ENCODE data around the gene RAB15.
A peak's percentile ranks its signal among the peaks of the same experiment; 100 is the strongest.

RAB15 gene

DNA sequence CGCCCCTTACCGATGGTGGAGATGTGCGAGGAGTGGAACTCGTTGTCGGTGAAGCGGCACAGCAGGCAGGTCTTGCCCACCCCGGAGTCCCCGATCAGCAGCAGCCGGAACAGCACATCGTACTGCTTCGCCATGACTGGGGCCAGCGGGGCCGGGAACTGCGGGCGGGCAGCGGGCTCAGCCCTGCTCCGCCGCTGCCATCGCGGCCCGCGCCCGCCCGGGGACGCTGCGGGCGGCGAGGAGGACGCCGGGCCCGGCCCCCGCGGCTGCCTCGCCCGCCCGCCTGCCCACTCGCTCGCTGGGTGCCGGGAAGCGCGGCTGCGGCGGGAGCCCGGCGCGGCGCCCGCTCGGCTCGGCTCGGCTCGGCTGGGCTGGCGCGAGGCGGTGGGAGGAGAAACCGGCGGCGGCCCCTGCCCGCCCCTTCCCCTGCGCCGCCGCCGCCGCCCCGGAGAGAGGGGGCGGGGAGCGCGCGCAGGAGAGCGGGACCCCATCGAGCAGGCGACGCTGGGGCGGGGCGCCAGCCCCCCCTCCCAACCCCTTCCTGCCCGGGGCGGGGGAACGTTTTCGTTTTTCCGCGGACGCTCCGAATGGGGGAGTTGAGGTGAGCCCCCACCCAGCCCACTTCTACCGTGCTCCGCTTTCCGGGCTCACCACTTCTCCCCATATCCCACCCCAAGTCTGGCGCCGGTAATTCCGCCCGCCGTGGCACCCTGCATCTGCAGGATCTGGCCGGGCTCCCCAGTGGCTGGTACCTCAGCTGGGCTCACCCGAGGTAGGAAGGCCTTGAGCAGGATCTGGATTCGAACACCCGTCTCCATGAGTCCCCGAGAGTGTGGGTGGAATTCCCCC, at the start of gene RAB15:
RAB15 (minus strand) TSS at position 394 of the 849 bp plus-strand sequence; CDS start at position 134, 260 bp downstream.
- peak; percentile 55 to 56 for DNase-seq (ENCODE audit: low read depth in 1 of 2, low spot score in 1 of 2)
- in situ Hi-C loops (cut with HindIII; ENCODE audit: low pct_unique_long_range_greater_than_20kb, low sequenced_read_pairs), result no loop called here

DNA sequence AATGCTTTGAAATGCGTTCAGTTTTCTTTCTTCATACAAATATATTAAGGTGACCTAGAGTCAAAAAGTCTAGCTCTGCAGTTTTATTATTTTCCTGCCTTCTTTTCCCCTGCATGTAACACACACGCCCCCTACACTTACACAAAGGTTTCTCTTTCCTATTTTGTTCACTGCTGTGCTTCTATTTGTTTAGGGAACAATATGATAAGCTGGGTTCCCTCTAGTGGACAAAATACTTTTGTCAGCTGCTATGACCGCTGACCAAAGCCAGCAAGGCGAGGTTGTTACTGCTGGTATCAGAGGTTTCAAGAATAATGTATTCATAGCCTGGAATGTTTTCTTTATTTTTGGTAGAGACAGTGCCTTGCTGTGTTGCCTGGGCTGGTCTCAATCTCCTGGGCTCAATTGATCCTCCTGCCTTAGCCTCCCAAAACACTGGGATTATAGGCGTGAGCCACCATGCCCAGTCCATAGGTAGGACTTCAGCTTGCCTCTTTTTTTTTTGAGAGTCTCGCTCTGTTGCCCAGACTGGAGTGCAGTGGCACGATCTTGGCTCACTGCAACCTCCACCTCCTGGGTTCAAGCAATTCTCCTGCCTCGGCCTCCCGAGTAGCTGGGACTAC, 47.9 kb upstream of the RAB15 start:
- peak; percentile 35 to 77 for DNase-seq (ENCODE audit: low read depth in 1 of 2, low spot score in 1 of 2)

More for the DNA sequence above, at the start of gene RAB15:
- TF ChIP-seq JUND (IDR thresholded peaks at IDR 0.05; ENCODE audit: low read depth), result no peak

DNA sequence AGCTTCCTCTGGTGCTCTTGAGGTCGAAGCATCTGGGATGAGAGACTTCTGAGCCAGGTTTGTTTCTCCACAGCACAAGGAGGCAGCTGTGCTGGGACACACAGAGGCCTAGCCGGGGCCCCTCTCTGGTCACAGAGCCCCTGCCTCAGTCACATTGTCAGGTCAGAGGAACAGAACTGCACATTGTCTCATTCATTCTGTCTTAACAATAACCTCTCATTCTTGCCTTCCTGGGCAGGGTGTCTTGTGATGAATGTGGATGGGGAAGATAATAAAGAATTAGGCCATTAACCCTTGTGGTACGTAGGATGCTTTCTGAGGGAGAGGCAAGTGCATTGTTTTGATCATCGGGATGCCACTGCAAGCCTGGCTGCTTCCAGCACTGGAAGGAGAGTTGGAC, 44.3 kb upstream of the RAB15 start:
- in situ Hi-C loops (cut with HindIII; ENCODE audit: low pct_unique_long_range_greater_than_20kb, low sequenced_read_pairs), result no loop called here
- DNase-seq (ENCODE audit: low read depth in 1 of 2, low spot score in 1 of 2), result no peak
- no peak for TF ChIP-seq JUND (IDR thresholded peaks at IDR 0.05; ENCODE audit: low read depth)

More for the DNA sequence above, 47.9 kb upstream of the RAB15 start:
- in situ Hi-C loops (cut with HindIII; ENCODE audit: low pct_unique_long_range_greater_than_20kb, low sequenced_read_pairs), result no loop called here
- TF ChIP-seq JUND (IDR thresholded peaks at IDR 0.05; ENCODE audit: low read depth), result no peak

DNA sequence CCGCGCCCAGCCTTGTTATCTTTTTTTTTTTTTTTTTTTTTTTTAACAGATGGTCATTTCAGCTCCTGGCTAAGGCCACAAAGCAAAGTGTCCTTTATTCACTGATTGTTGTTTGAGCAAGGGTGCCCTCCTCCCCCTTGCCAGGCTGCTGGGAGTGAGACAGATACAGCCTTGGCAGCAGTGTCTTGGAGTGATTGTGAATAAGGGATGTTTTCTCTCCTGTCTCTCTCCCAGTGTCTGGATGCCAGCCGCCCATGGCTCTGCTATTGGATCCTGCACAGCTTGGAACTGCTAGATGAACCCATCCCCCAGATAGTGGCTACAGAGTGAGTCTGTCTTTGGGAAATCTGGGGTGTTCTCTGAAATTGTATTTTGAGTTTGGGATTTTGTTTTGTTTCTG, 43.3 kb upstream of the RAB15 start:
- in situ Hi-C loops (cut with HindIII; ENCODE audit: low pct_unique_long_range_greater_than_20kb, low sequenced_read_pairs), result no loop called here
- TF ChIP-seq JUND (IDR thresholded peaks at IDR 0.05; ENCODE audit: low read depth), result no peak
- DNase-seq (ENCODE audit: low read depth in 1 of 2, low spot score in 1 of 2), result no peak

DNA sequence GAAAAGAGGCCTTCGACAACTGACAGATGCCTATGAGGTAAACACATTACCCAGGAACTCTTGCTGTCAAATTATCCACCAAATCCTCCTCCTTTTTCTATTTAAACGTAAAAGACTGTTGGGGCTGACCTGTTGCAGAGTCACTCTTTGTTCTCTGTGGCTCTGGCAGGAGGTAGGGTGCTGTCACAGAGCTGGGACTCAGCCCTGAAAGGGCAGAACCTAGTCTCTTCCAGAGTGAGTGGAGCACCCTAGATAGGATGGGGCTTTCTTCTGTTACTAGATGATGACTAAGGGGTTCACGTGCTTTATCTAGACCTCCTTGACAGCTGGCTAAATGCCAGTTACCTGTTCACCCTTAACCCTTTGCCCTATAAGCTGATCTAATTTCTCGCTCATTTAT, 40.2 kb upstream of the RAB15 start:
- DNase-seq (ENCODE audit: low read depth in 1 of 2, low spot score in 1 of 2), result no peak
- in situ Hi-C loops (cut with HindIII; ENCODE audit: low pct_unique_long_range_greater_than_20kb, low sequenced_read_pairs), result no loop called here
- TF ChIP-seq JUND (IDR thresholded peaks at IDR 0.05; ENCODE audit: low read depth), result no peak

GRCh38 chr14:65011538-65011937, 39.4 kb upstream of the RAB15 start:
- TF ChIP-seq JUND (IDR thresholded peaks at IDR 0.05; ENCODE audit: low read depth), result no peak
- no peak for DNase-seq (ENCODE audit: low read depth in 1 of 2, low spot score in 1 of 2)
- in situ Hi-C loops (cut with HindIII; ENCODE audit: low pct_unique_long_range_greater_than_20kb, low sequenced_read_pairs), result no loop called here

DNA sequence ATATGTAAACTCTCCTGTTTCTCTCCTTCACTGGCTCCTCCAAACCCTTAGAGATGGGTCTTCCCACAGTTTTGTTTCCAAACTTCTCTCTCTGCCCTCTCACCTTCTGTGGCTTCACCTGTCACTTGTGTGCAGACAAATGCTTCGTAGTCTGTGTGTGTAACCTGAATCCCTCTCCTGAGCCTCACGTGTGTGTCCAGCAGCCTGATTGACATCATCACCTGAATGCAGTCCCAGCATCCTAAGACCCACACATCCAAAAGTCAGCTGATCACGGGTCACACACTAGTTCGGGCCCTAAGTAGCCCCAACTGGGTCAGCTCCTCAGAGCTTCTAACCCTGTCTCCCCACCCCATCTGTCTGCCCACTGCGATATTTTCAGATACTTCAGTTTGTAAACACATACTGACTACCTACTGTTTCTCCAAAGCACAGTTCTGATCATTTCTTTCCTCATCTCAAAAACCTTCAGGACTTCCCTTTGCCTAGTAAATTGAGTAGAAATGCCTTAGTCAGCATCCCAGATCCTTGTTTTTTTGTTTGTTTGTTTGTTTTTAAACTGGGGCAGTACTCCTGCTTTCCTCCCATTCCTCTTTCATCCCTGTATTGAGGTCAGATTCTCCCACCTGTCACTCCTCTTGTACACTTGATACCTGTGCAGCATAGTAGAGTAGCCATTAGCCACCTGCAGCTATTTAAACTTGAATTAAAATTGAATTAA, 38.2 kb upstream of the RAB15 start:
- TF ChIP-seq JUND (IDR thresholded peaks at IDR 0.05; ENCODE audit: low read depth), result no peak
- in situ Hi-C loops (cut with HindIII; ENCODE audit: low pct_unique_long_range_greater_than_20kb, low sequenced_read_pairs), result no loop called here
- DNase-seq (ENCODE audit: low read depth in 1 of 2, low spot score in 1 of 2), result no peak

DNA sequence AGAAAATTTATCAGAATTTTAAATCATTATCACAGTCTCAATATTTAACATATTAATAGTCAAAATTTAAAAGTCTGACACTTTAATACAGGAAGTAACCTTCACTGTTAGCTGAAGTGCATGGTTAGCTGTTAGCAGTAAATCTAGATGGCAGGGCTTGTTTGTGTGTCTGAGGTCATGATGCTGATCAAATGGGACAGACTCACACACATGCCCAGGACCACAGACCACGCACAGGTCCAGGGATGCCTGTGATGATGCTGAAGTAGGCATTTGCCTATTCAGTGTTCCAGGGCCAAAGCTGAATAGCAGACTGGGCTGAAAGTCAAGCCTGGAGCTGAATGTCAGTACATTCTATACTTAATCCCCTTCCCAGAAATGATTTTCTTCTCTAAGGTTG, 35.1 kb upstream of the RAB15 start:
- in situ Hi-C loops (cut with HindIII; ENCODE audit: low pct_unique_long_range_greater_than_20kb, low sequenced_read_pairs), result no loop called here
- DNase-seq (ENCODE audit: low read depth in 1 of 2, low spot score in 1 of 2), result no peak
- TF ChIP-seq JUND (IDR thresholded peaks at IDR 0.05; ENCODE audit: low read depth), result no peak

DNA sequence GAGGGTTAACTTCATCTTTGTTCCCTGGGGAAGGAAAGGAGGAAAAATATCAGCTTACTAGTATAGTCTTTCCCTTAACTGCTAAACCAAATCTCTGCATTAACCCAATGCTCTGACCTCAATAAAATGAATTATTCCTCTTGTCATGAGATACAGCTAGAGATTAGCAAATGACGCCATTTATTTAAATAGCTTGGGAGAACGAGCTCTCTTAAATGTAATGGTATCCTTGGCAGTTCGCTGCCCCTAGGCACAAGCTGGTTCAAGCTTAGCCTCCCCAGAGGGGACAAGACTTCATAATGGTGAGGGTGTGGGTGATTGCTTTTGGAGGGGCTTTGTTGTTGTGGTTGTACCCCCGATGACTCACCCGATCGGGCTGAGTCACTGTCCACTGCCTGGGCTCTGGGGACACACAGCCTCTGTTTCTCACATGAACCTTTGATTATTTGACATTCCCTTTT, 34.2 kb upstream of the RAB15 start:
- no peak for TF ChIP-seq JUND (IDR thresholded peaks at IDR 0.05; ENCODE audit: low read depth)
- no peak for DNase-seq (ENCODE audit: low read depth in 1 of 2, low spot score in 1 of 2)
- in situ Hi-C loops (cut with HindIII; ENCODE audit: low pct_unique_long_range_greater_than_20kb, low sequenced_read_pairs), result no loop called here

GRCh38 chr14:65003394-65003793, 31.3 kb upstream of the RAB15 start:
- no peak for DNase-seq (ENCODE audit: low read depth in 1 of 2, low spot score in 1 of 2)
- TF ChIP-seq JUND (IDR thresholded peaks at IDR 0.05; ENCODE audit: low read depth), result no peak
- in situ Hi-C loops (cut with HindIII; ENCODE audit: low pct_unique_long_range_greater_than_20kb, low sequenced_read_pairs), result no loop called here

GRCh38 chr14:65002586-65003210, 30.6 kb upstream of the RAB15 start:
- no peak for TF ChIP-seq JUND (IDR thresholded peaks at IDR 0.05; ENCODE audit: low read depth)
- no peak for DNase-seq (ENCODE audit: low read depth in 1 of 2, low spot score in 1 of 2)
- in situ Hi-C loops (cut with HindIII; ENCODE audit: low pct_unique_long_range_greater_than_20kb, low sequenced_read_pairs), result no loop called here

DNA sequence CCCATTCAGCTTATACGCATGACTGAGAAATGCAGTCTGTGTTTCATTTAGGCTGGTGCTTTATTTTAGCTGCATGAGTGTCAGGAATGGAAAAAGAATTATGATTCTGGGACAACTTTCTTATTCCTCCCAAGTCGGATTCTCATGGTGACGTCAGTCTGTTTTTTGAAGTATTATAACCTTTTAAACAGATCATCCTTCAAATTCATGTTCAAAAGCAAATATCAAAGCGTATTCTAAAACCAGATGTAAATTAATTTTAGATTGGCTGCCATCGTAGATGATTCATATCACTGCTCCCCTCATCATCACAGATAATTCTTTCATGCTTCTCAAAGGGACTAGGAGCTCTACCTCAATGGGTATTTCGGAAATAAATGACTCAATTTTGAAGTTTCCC, 29.6 kb upstream of the RAB15 start:
- in situ Hi-C loops (cut with HindIII; ENCODE audit: low pct_unique_long_range_greater_than_20kb, low sequenced_read_pairs), result no loop called here
- no peak for DNase-seq (ENCODE audit: low read depth in 1 of 2, low spot score in 1 of 2)
- no peak for TF ChIP-seq JUND (IDR thresholded peaks at IDR 0.05; ENCODE audit: low read depth)
